HG02973 (cell line): ENCODE results near the gene ST3GAL2.
"Not testable (repeated sequence)": the region's sequence is repeated elsewhere in the genome, so short reads cannot be mapped to it uniquely, and the experiment has no call there.

Experiments used
- ATAC-seq: cut with Tn5 transposase; IDR thresholded peaks from one replicate; pipeline ENCODE4 v1.9.1; 2021; ENCODE audit warnings: moderate library complexity; ENCODE audit not compliant: unreplicated experiment

The ST3GAL2 gene

DNA sequence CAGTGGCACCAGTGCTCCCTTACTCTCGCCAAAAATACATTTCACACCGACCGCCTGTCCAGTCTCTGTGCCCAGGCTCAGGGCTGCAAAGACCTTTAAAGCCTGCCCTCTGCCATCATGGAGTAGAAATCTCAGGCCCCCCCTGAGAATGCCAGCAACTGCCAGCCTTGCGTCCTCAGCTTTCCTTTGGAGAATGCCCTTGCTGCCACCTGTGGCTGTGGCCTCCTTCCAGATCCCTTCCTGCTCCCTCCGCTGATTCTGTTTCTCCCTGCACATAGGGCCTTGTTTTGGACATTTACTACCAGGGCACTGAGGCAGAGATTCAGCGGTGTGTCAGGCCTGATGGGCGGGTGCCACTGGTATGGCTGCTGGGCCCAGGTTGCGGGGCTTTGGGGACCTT is 28.7 kb upstream of the ST3GAL2 start:
- no peak for ATAC-seq

DNA sequence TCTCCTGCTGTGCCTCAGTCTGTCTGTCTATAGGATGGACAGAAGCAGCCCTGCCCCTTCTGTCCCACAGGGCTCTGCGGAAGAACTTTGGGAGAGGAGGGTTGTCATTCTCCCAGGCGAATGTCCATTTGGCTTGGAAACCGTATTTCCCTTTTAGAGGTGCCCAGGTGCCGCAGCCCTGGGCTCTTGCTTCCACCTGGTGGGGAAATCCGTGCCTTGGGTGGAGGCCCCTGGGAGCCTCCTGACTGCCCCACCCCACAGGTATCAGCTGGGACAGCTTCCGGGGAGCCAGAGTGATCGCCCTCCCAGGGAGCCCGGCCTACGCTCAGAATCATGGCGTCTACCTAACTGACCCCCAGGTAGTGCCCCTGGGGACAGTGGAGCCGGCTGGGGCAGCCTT is 28.2 kb upstream of the ST3GAL2 start:
- ATAC-seq = no peak

DNA sequence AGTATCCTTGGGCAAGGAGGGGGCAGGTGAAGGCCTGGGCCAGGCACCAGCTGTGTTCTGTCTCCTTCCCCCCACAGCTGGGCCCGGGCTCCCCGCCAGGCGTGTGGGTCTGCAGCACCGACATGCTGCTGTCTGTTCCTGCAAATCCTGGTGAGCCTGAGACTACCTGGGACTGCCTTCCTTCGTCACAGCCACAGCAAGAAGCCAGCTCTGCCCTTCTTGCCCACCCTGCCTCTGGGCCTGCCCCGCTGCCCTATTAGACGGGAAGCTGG is 27.8 kb upstream of the ST3GAL2 start:
- ATAC-seq = no peak

DNA sequence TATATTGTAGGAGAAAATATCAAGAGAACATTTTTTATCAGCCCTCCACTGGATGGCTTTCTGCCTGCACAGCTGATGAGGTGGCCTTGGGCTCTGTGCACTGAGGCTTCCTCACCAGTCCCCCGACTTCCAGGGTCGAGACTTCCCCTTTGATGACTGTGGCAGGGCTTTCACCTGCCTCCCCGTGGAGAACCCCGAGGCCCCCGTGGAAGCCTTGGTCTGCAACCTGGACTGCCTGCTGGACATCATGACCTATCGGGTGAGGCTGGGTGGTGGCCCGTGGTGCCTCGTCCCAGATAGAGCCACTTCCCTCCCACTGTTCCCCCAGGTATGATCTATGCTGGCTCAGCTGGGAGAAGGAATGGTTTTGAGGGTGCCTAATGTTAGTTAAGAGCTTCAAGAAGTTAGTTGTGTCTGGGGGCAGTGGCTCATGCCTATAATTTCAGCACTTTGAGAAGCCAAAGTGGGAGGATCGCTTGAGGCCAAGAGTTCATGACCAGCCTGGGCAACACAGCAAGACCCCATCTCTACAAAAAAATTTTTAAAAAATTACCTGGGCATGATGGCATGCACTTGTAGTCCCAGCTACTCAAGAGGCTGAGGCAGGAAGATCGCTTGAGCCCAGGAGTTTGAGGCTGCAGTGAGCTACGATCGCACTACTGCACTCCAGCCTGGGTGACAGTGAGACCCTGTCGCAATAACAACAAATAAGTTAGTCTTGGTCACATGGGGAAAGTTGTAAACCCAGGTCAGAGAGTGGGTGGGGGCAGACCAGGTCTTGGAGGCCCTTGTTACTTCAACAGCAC is 27.3 kb upstream of the ST3GAL2 start:
- no peak for ATAC-seq

DNA sequence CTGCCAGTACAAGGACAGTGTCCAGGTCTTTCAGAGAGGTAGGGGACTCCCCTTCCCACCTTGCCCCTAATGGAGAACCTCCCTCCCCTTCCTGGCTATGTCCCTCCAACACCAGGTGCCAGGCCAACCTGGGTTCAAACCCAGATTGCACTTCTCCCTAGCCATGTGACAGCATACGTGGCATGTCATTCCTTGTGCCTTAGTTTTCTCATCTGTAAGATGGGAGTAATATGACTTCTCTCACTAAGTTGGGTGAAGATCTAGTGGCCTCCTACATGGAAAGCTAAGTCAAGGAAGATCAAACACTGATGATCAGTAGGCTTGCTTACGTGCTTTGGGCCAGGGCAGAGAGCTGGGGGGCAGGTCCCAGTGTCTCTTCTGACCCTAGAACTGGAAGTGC is 24.3 kb upstream of the ST3GAL2 start:
- no peak for ATAC-seq

DNA sequence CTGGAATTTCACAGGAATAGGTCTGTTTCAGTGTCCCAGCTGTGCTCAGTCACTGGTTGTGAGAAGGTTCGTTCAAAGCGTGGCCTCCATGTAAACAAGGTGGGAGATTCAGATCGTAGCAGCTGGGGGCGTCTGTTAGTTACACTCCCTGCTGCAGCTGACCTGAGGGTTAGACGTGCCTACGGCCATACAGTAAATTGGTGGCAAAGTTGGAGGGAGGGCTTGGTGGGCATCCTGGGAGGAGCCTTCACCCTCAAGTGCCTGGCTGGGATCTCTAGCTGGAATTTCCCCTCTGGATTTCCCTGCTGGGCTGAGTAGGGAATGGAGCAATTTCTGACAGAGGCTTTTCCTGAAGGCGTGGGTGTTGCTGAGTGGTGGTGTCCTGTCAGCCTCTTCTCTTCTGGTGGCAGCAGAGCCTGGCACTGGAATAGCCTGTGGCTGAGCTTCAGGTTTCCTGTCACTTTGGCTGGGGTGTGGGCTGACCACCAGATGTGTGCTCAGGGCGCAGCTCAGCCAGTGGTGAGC is 21.9 kb upstream of the ST3GAL2 start:
- no peak for ATAC-seq

DNA sequence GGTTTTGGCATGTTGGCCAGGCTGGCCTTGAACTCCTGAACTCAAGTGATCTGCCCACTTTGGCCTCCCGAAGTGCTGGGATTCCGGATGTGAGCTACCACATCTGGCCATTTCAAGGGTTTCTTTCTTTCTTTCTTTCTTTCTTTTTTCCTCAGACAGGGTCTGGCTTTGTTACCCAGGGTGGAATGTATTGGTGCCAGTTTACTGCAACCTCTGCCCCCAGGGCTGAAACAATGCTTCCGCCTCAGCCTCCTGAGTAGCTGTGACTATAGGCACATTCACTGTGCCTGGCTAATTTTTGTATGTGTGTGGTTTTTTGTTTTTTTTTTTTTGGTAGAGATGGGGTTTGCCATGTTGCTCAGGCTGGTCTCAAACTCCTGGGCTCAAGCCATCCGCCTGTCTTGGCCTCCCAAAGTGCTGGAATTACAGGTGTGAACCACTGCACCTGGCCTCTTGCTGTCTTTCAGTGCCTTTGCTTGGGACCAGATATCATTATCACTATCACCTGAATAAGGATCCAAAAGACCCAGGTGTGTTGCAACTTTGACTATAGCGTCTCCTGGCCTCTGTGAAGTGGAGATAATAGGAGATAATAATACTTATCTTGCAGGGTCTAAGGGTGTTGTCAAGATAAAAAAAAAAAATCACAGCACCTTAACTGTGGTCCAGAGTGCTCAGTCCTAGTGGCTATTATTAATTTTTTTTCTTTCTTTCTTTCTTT is 18.7 kb upstream of the ST3GAL2 start:
- ATAC-seq = no peak

DNA sequence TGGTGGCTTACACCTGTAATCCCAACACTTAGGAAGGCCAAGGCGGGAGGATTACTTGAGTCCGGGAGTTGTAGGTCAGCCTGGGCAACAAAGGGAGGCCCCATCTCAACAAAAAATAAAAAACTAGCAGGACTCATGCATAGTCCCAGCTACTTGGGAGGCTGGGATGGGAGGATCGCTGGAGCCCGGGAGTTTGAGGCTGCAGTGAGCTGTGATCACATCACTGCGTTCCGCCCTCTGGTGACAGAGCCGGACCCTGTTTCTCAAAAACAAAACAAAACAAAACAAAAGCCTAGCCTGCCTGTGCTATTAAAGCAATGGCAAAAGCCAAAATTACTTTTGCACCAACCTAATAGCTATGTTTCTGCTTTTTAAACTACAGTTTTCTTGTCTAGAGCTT is 17.0 kb upstream of the ST3GAL2 start:
- no peak for ATAC-seq

DNA sequence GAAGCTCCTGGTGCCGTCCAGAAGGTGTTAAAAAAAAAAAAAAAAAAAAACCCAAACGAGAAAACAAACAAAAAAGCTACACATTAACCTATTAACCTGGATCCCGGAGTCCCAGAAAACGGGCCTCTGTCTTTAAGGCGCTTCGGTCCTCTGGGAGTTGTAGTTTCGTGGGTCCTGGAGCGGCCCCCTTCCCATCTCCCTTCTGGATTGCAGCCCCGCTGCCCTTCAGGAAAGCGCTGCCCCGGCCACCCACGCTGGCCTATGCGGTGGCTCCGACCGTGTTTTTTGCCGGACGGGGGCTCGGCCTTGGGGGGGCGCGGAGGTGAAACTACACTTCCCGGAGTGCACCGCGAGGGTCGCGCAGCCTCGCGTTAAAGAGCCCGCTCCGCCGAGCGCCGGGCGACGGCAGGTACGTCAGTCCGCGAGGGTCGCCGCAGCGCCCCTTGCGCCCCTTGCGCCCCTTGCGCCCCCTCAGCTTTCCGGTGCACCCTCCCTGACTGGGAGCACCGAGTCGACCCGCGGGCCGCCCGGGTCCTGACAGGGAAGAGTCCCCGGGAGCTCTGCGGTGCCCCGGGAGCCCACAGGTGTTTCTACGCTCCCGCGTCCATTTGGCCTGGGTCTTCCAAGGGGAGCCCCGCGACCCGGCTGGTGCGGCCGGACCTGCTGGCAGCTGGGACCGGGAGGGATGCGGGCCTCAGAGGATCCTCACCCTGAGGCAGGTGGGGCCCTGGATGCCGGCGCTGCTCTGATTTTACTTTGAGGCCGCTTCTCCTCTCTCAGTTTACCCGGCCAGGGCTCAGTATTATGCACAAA is 15.5 kb upstream of the ST3GAL2 start, which contains the start of gene FCSK:
Gene FCSK, plus strand, starts transcription at position 374 of the 813 bp plus-strand sequence. CDS start 8,596 bp downstream, outside the sequence.
- peak; percentile 81 for ATAC-seq

DNA sequence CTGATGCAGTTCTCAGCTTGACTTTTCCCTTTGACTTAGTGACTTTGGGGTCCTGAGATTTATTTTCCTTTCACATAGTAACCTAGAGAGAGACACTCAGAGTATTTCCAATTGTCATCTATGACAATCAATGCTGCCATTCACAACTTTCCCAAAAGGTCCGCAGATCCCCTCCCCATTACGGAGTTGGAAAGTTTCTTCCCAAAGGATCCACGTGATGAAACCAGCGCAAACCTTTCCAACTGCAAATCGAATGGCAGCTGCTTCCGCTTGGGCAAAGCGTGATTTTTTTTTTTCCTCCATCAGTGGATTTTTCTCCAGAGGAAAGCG is 15.0 kb upstream of the ST3GAL2 start:
- ATAC-seq = no peak

DNA sequence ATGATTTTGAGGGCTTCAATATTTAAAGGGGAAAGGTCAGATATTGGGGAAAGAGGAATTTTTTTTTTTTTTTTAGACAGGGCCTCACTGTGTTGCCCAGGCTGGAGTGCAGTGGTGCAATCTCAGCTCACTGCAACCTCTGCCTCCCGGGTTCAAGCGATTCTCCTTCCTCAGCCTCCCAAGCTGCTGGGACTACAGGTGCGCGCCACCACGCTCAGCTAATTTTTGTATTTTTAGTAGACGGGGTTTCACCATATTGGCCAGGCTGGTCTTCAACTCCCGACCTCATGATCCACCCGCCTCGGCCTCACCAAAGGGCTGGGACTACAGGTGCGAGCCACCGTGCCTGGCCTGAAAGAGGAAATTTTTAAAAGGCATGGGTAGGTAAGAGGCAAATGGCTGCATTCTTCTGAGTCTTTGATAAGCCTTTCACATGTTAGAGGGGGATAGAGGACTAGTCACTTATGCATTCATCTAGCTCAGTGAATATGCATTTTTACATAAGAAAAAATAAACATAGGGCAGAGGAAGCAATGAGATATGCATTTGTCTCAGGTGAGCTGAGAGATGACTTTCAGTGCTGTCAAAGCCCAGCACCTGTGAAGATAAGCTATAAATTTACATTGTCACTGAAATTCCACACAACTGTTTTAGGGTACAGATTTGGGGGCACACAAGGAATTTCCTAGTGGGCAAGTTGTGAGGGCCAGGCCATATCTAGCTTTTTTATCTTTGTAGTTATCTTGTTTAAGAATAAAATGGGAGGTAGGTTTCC is 14.4 kb upstream of the ST3GAL2 start:
- no peak for ATAC-seq

DNA sequence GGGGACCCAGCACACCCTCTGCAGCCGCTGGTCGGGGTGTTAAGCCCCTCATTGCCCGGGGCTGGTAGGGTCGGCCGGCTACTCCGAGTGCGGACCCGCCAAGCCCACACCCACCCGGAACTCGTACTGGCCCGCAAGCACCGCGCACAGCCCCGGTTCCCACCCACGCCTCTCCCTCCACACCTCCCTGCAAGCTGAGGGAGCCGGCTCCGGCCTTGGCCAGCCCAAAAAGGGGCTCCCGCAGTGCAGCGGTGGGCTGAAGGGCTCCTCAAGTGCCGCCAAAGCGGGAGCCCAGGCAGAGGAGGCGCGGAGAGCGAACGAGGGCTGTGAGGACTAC is 12.1 kb upstream of the ST3GAL2 start:
- not testable (repeated sequence) for ATAC-seq

DNA sequence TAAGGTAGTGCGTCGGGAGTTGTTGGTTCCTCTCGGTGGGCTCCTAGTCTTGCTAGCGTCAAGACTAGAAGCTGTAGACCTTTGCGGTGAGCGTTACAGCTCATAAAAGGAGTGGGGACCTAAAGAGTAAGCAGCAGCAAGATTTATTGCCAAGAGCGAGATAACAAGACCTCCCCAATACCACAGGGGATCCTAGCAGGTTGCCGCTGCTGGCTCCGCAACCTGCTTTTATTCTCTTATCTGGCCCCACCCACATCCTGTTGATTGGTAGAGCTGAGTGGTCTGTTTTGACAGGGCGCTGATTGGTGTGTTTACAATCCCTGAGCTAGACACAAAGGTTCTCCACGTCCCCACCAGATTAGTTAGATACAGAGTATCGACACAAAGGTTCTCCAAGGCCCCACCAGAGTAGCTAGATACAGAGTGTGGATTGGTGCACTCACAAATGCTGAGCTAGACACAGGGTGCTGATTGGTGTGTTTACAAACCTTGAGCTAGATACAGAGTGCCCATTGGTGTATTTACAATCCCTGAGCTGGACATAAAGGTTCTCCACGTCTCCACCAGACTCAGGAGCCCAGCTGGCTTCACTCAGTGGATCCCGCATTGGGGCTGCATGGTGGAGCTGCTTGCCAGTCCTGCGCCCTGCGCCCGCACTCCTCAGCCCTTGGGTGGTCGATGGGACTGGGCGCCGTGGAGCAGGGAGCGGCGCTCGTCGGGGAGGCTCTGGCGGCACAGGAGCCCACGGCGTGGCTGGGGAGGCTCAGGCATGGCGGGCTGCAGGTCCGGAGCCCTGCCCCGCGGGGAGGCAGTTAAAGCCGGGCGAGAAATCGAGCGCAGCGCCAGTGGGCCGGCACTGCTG is 11.5 kb upstream of the ST3GAL2 start:
- ATAC-seq = not testable (repeated sequence)

DNA sequence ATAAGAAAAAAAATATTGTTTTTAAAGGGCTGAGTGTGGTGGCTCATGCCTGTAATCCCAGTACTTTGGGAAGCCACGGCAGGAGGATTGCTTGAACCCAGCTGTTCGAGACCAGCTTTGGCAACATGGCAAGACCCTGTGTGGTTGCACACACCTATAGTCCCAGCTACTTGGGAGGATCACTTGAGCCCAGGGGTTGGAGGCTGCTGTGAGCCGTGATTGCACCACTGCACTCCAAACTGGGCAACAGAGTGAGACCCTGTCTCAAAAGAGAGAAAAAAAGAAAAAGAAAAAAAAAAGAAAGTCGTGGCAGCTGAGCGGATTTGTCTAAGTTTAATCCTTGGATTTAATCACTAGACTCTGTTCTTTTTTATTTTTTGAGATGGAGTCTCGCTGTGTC is 9.2 kb upstream of the ST3GAL2 start:
- no peak for ATAC-seq

DNA sequence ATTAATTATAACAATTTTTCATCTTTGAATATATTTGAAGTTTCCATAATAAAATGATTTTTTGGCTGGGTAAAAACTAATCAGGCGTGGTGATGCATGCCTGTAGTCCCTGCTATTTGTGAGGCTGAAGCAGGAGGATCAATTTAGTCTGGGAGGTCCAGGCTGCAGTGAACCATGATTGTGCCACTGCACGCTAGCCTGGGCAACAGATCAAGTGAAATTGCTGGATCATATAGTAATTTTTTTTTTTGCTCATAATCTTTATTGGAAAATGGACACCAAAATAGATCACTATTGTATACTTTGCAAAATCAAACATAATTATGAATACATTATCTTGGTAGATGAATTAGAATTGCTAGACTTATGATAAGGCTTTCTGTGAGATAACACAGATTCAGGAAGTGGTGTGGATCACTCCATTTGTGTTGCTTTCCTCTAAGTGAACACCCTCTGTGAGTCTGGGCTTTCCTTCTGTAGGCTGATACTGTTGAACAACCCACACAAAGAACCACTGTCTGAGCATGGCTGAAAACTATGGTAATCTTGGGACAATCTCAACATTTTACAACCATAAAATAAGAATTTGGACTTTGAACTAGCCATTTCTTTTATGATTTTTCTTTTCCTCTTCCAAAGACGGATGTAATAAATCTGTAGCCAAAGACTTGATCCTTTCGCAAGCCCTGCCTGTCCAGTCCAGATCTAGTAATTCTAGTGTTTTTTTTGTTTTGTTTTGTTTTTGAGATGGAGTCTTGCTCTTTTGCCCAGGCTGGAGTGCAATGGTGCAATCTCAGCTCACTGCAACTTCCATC is 5.6 kb upstream of the ST3GAL2 start:
- no peak for ATAC-seq

DNA sequence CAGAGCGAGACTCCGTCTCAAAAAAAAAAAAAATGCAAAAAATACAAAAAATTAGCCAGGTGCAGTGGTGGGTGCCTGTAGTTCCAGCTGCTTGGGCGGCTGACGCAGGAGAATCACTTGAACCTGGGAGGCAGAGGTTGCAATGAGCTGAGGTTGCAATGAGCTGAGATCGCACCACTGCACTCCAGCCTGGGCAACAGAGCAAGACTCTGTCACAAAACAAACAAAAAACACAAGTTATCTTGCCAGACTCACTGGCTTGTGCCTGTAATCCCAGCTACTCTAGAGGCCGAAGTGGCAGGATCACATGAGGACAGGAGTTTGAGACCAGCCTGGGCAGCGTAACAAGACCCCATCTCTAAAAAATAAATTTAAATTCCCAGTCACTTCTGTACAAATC is 3.4 kb upstream of the ST3GAL2 start:
- no peak for ATAC-seq

DNA sequence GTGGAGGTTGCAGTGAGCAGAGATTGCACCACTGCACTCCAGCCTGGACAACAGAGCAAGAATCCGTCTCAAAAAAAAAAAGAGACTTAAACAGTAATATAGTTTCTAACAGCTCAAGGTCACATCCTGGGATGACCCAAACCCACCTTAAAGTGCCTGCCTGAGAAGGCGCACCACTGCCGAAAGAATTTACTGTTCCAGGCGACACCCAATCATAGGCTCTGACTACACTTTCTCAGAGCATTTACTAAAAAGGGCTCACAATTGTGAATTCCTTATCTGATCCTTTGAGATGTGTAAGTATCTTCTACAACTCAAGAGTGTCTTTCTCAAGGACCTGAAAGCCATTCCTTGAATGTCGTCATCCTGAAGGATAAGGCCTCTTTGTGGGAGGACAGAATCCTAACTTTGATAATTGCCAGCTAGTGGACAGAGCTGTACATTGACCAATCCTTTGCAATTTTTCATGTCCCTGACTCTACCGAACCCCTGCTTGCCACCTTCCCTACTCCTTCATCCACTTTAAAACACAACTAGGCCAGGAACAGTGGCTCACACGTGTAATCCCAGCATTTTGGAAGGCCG is 2.6 kb upstream of the ST3GAL2 start:
- no peak for ATAC-seq

DNA sequence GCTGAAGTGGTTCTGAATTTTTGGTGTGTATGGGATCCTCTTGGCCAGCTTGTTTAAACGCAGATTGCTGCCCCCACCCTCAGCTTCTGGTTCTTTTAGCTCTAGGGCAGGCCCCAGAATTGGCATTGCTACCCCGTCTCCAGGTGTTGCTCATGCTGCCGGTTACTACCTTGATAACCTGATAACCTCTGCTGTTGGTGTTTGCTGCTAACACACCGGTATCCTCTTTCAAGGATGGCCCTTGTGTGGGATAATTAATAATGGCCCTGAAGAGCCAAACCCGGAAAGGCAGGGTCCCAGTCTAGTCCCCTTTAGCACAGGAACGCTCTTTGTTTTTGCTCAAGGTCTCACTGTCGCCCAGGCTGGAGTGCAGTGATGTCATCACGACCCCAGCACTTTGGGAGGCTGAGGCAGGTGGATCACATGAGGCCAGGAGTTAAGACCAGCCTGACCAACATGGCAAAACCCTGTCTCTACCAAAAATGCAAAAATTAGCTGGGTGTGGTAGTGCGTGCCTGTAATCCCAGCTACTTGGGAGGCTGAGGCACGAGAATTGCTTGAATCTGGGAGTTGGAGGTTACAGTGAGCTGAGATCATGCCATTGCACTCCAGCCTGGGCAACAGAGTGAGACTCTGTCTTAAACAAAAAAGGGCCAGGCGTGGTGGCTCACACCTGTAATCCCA is 1.3 kb upstream of the ST3GAL2 start:
- ATAC-seq = no peak
